OCI-LY1 (cell line): Measurements from ENCODE around the gene KMO.

Experiments
- H2AFZ ChIP-seq: fragments of 200-600 bp; sonication (generic), shearing (Covaris generic); 2 replicates; pipeline ENCODE4 v1.6.0; 2014; ENCODE audit warnings: antibody characterized with exemption, mild to moderate bottlenecking, low read length
- H3F3A ChIP-seq: fragments of 200-600 bp; sonication (generic), shearing (Covaris generic); 2 replicates; pipeline ENCODE4 v1.6.0; 2014; ENCODE audit warnings: mild to moderate bottlenecking, antibody characterized with exemption, low read length, moderate library complexity; ENCODE audit not compliant: insufficient read depth
- H3K27ac ChIP-seq: fragments of 200-600 bp; sonication (generic); 2 replicates; pipeline ENCODE4 v1.5.1; 2014; ENCODE audit warnings: low read length, mixed run types, mild to moderate bottlenecking, low read depth; ENCODE audit not compliant: poor library complexity, severe bottlenecking
- H3K27me3 ChIP-seq: fragments of 200-600 bp; sonication (generic); 2 replicates; pipeline ENCODE4 v1.6.0; 2014; ENCODE audit warnings: antibody characterized with exemption, mild to moderate bottlenecking, low read length, moderate library complexity; ENCODE audit not compliant: insufficient read depth
- H3K36me3 ChIP-seq: fragments of 200-600 bp; sonication (generic); 2 replicates; pipeline ENCODE4 v1.6.1; 2014; ENCODE audit warnings: mild to moderate bottlenecking, antibody characterized with exemption, low read length, moderate library complexity, mixed read lengths; ENCODE audit not compliant: insufficient read depth
- H3K4me1 ChIP-seq: fragments of 200-600 bp; sonication (generic); 2 replicates; pipeline ENCODE4 v1.5.1; 2014; ENCODE audit warnings: mild to moderate bottlenecking, low read length, moderate library complexity; ENCODE audit not compliant: insufficient read depth, severe bottlenecking
- H3K4me2 ChIP-seq: fragments of 200-600 bp; sonication (generic), shearing (Covaris generic); 2 replicates; pipeline ENCODE4 v1.6.1; 2014; ENCODE audit warnings: low read length
- H3K4me3 ChIP-seq: fragments of 200-600 bp; sonication (generic); 2 replicates; pipeline ENCODE4 v1.5.1; 2014; ENCODE audit warnings: low read length, low read depth, mild to moderate bottlenecking, mixed read lengths; ENCODE audit not compliant: poor library complexity, severe bottlenecking
- H3K79me2 ChIP-seq: fragments of 200-600 bp; shearing (Covaris generic); 2 replicates; pipeline ENCODE4 v1.6.1; 2016; ENCODE audit warnings: mixed run types, low read length, mixed read lengths; ENCODE audit not compliant: insufficient read depth
- H3K9ac ChIP-seq: fragments of 200-600 bp; sonication (generic), shearing (Covaris generic); 2 replicates; pipeline ENCODE4 v1.6.1; 2014; ENCODE audit warnings: mild to moderate bottlenecking, low read length, mixed read lengths
- H3K9me2 ChIP-seq: fragments of 200-600 bp; sonication (generic), shearing (Covaris generic); 2 replicates; pipeline ENCODE4 v1.6.1; 2014; ENCODE audit warnings: low read depth, mild to moderate bottlenecking, low read length, mixed read lengths
- H3K9me3 ChIP-seq: fragments of 200-600 bp; shearing (Covaris generic); 2 replicates; pipeline ENCODE4 v1.6.1; 2014; ENCODE audit warnings: low read length, mixed read lengths
- H4K20me1 ChIP-seq: fragments of 200-600 bp; sonication (generic), shearing (Covaris generic); 2 replicates; pipeline ENCODE4 v1.6.0; 2016; ENCODE audit warnings: mild to moderate bottlenecking, low read length; ENCODE audit not compliant: insufficient read depth
- EZH2 ChIP-seq: fragments of 200-600 bp; sonication (generic), shearing (Covaris generic); IDR thresholded peaks from 2 replicates; pipeline ENCODE4 v1.8.0; 2017; ENCODE audit warnings: borderline replicate concordance, mixed run types, mild to moderate bottlenecking, antibody characterized with exemption, low read length, moderate library complexity, mixed read lengths
- TF ChIP-seq, protein P1 (sequence below): fragments of 200-600 bp; sonication (generic), shearing (Covaris generic); IDR thresholded peaks from 2 replicates; pipeline ENCODE4 v1.5.1; 2017; ENCODE audit warnings: mild to moderate bottlenecking, antibody characterized with exemption, low read length, moderate library complexity, mixed read lengths

The KMO gene

DNA sequence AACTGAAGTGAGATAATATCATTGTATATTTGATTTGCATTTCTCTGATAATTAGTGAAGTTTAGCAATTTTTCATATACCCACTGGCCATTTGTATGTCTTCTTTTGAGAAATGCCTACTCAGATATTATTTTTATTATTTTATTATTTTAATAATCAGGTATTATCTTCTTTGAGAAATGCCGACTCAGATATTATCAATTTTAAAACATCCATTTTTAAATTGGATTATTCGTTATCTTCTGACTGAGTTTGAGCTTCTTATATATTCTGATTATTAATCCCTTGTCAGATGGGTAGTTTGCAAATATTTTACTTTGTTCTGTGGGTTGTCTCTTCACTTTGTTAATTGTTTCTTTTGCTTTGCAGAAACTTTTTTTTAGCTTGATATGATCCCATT is 37.7 kb downstream of the KMO start:
- H3K9me2 ChIP-seq: no peaks in the 10 kb centered on the region
- H4K20me1 ChIP-seq: no peaks in the 10 kb centered on the region
- H3K4me3 ChIP-seq: no peak overlapping the region
- H3K79me2 ChIP-seq: no peaks in the 10 kb centered on the region
- H3K36me3 ChIP-seq: no peaks in the 10 kb centered on the region
- H2AFZ ChIP-seq: no peak overlapping the region
- no peaks in the 10 kb centered on the region for H3K9me3 ChIP-seq
- no peaks in the 10 kb centered on the region for H3K27me3 ChIP-seq
- H3K4me2 ChIP-seq: no peak overlapping the region
- no peak overlapping the region for H3K9ac ChIP-seq
- no peaks in the 10 kb centered on the region for H3F3A ChIP-seq
- TF ChIP-seq, protein P1, sequence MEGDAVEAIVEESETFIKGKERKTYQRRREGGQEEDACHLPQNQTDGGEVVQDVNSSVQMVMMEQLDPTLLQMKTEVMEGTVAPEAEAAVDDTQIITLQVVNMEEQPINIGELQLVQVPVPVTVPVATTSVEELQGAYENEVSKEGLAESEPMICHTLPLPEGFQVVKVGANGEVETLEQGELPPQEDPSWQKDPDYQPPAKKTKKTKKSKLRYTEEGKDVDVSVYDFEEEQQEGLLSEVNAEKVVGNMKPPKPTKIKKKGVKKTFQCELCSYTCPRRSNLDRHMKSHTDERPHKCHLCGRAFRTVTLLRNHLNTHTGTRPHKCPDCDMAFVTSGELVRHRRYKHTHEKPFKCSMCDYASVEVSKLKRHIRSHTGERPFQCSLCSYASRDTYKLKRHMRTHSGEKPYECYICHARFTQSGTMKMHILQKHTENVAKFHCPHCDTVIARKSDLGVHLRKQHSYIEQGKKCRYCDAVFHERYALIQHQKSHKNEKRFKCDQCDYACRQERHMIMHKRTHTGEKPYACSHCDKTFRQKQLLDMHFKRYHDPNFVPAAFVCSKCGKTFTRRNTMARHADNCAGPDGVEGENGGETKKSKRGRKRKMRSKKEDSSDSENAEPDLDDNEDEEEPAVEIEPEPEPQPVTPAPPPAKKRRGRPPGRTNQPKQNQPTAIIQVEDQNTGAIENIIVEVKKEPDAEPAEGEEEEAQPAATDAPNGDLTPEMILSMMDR: no peak
- TF ChIP-seq EZH2: no peak
- H3K4me1 ChIP-seq: no peaks in the 10 kb centered on the region
- no peak overlapping the region for H3K27ac ChIP-seq

DNA sequence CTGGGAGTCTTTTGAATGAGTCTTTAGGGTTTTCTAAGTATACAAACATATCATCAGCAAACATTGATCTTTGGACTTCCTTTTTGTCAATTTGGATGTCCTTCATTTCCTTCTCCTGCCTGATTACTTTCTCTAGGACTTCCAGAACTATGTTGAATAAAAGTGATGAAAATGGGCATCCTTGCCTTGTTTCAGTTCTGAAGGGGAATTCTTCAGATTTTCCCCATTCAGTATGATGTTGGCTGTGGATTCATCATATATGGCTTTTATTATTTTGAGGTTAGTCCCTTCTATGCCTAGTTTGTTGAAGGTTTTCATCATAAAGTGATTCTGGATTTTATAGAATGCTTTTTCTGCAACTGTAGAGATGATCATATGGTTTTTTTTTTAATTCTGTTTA is 42.0 kb downstream of the KMO start:
- TF ChIP-seq, protein P1: no peak
- Histone ChIP-seq H4K20me1 (no peaks in the 10 kb centered on the region), H3K27me3 (no peaks in the 10 kb centered on the region), H3K9ac (no peak overlapping the region), H3K4me1 (no peaks in the 10 kb centered on the region), H2AFZ (no peak overlapping the region), H3K27ac (no peak overlapping the region), H3K9me2 (no peaks in the 10 kb centered on the region), H3K9me3 (no peaks in the 10 kb centered on the region), H3K4me3 (no peak overlapping the region), H3K79me2 (no peaks in the 10 kb centered on the region), H3K36me3 (no peaks in the 10 kb centered on the region; the same call in 1 of the 2 replicates), H3F3A (no peaks in the 10 kb centered on the region), H3K4me2 (no peak overlapping the region)

DNA sequence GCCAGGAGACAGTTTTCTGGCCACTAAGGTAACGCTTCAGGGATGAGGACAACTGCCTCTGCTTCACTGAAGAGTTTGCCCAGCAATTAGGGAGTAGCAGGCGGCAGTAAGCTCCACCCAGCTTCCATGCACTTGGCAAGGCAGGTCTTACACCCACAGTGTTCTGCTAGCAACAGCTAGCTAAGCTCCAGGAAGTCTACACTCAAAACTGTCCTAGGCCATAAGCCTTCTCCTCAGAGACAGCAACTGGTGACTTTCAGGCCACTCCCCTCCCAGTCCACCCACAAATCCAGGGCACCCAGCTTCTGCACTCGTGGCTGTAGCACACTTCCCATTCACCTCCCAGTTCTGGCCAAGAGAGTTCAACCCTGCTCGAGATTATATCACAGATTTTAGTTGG is 47.3 kb downstream of the KMO start:
- H3K9me2 ChIP-seq: no peaks in the 10 kb centered on the region
- no peaks in the 10 kb centered on the region for H3K27me3 ChIP-seq
- no peak overlapping the region for H2AFZ ChIP-seq
- no peaks in the 10 kb centered on the region for H3K4me1 ChIP-seq
- TF ChIP-seq, protein P1: no peak
- TF ChIP-seq EZH2: no peak
- no peaks in the 10 kb centered on the region for H3F3A ChIP-seq
- H3K9ac ChIP-seq: no peak overlapping the region
- H3K4me2 ChIP-seq: no peak overlapping the region
- H3K27ac ChIP-seq: no peak overlapping the region
- H3K36me3 ChIP-seq: no peaks in the 10 kb centered on the region; the same call in 1 of the 2 replicates
- no peaks in the 10 kb centered on the region for H4K20me1 ChIP-seq
- H3K79me2 ChIP-seq: no peaks in the 10 kb centered on the region
- H3K9me3 ChIP-seq: no peaks in the 10 kb centered on the region
- H3K4me3 ChIP-seq: no peak overlapping the region
